Epithelial cell of esophagus (primary cell): Measurements from ENCODE around the gene PPP1R18.

ENCODE experiments used
- DNase-seq: peaks from one replicate; pipeline ENCODE4 v3.0.0; 2010; ENCODE audit warnings: low read depth
- H3K4me3 ChIP-seq: 2 replicates; pipeline ENCODE4 v1.5.1; 2011; ENCODE audit warnings: mild to moderate bottlenecking, low read length, control low read depth
- CTCF ChIP-seq: IDR thresholded peaks from 2 replicates; pipeline ENCODE4 v1.5.1; 2011; ENCODE audit warnings: low read depth, mild to moderate bottlenecking, low read length, control low read depth, inconsistent platforms; ENCODE audit not compliant: insufficient read depth; ENCODE audit errors: missing control alignments

PPP1R18 gene

GRCh38 chr6:30705620-30706019, 19.2 kb upstream of the PPP1R18 start:
- no peak overlapping the region for H3K4me3 ChIP-seq
- TF ChIP-seq CTCF, result no peak
- DNase-seq, result no peak

- no peak for TF ChIP-seq CTCF
- no peak for DNase-seq
These were observed 17.4 kb upstream of the PPP1R18 start for GRCh38 chr6:30703821-30704220.

GRCh38 chr6:30703011-30703410, 16.6 kb upstream of the PPP1R18 start:
- no peak for DNase-seq
- no peak for TF ChIP-seq CTCF

More at GRCh38 chr6:30703821-30704220, 17.4 kb upstream of the PPP1R18 start:
- no peak overlapping the region for H3K4me3 ChIP-seq

GRCh38 chr6:30700340-30700739, 13.9 kb upstream of the PPP1R18 start:
- H3K4me3 ChIP-seq, result no peak overlapping the region
- DNase-seq, result peak; percentile 70
- no peak for TF ChIP-seq CTCF

More at GRCh38 chr6:30703011-30703410, 16.6 kb upstream of the PPP1R18 start:
- H3K4me3 ChIP-seq, result no peak overlapping the region

- no peak for TF ChIP-seq CTCF
- H3K4me3 ChIP-seq, result no peak overlapping the region
- DNase-seq, result no peak
These were observed 10.0 kb upstream of the PPP1R18 start for GRCh38 chr6:30696432-30696831.

GRCh38 chr6:30691208-30691847, 4.9 kb upstream of the PPP1R18 start:
- DNase-seq, result no peak
- H3K4me3 ChIP-seq, result no peak overlapping the region
- TF ChIP-seq CTCF, result no peak

GRCh38 chr6:30690403-30691207, 4.2 kb upstream of the PPP1R18 start, which contains the start of gene NRM:
NRM (minus strand) TSS chr6:30690984; CDS start chr6:30690974, 10 bp downstream.
- TF ChIP-seq CTCF, result no peak
- peak; percentile 95 for DNase-seq
- peak within 1 kb of the TSS; percentile 72 for H3K4me3 ChIP-seq
